ENCODE results near the gene PDCD4. TPM values are rescaled to one million over a fixed set of nuclear protein-coding genes. Genes with fewer than 3 reads are reported as not detected.

Gene PDCD4
- total and polyA plus RNA-seq, 2 of the 13 experiments (the other 11 are each of a cell fraction or from before 2014, with no cell fraction given): 22.8 to 56.2 TPM

DNA sequence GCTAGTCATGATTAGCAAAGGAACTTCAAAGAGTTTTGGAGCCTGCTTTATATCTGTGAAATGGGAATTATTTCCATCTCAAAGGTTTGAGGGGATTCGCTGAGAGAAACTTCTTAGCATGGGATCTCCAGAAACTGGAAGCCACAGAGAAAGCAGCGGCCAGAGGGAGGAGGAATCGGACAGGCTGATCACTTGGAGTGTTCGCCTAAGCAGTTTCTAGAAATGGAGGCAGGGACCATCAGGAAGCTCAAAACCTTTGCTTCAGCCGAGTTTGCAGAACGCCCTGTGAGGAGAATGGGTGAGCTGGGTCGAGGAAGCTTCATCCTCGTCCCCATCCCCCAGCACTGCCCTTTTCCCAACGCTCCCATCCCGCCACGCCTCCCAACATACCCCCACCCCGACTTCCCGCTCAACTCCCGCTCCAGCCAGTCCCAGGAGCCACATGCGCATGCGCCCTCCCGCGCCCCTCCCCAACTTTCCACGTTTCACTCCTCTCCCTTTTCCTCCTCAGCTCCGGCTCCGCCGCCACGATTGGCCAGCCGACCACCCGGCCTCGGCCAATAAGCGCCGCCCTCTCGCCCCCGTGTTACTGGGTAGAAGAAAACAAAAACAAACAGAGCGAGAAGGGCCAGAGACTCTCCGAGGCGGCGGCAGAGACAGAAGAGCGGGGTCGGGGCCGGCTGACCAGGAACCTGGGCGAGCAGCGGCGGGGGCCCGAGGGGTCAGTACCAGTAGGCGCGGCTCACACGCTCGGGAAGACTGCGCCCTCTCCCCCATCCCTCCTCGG is at the start of gene PDCD4 (continued):
- peak; percentile 48 for TF ChIP-seq SAP130 (CRISPR knock-in tag; IDR thresholded peaks at IDR 0.05; ENCODE audit: low read depth)
- TF ChIP-seq, protein P1, sequence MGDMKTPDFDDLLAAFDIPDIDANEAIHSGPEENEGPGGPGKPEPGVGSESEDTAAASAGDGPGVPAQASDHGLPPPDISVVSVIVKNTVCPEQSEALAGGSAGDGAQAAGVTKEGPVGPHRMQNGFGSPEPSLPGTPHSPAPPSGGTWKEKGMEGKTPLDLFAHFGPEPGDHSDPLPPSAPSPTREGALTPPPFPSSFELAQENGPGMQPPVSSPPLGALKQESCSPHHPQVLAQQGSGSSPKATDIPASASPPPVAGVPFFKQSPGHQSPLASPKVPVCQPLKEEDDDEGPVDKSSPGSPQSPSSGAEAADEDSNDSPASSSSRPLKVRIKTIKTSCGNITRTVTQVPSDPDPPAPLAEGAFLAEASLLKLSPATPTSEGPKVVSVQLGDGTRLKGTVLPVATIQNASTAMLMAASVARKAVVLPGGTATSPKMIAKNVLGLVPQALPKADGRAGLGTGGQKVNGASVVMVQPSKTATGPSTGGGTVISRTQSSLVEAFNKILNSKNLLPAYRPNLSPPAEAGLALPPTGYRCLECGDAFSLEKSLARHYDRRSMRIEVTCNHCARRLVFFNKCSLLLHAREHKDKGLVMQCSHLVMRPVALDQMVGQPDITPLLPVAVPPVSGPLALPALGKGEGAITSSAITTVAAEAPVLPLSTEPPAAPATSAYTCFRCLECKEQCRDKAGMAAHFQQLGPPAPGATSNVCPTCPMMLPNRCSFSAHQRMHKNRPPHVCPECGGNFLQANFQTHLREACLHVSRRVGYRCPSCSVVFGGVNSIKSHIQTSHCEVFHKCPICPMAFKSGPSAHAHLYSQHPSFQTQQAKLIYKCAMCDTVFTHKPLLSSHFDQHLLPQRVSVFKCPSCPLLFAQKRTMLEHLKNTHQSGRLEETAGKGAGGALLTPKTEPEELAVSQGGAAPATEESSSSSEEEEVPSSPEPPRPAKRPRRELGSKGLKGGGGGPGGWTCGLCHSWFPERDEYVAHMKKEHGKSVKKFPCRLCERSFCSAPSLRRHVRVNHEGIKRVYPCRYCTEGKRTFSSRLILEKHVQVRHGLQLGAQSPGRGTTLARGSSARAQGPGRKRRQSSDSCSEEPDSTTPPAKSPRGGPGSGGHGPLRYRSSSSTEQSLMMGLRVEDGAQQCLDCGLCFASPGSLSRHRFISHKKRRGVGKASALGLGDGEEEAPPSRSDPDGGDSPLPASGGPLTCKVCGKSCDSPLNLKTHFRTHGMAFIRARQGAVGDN (CRISPR knock-in tag; IDR thresholded peaks at IDR 0.05): peak; percentile 85
- no peak for TF ChIP-seq ADNP (CRISPR knock-in tag; IDR thresholded peaks at IDR 0.05)
- peak; percentile 38; the same call in 1 of the 2 replicates for TF ChIP-seq GATAD1 (CRISPR knock-in tag; IDR thresholded peaks at IDR 0.05)
- TF ChIP-seq, protein P2, sequence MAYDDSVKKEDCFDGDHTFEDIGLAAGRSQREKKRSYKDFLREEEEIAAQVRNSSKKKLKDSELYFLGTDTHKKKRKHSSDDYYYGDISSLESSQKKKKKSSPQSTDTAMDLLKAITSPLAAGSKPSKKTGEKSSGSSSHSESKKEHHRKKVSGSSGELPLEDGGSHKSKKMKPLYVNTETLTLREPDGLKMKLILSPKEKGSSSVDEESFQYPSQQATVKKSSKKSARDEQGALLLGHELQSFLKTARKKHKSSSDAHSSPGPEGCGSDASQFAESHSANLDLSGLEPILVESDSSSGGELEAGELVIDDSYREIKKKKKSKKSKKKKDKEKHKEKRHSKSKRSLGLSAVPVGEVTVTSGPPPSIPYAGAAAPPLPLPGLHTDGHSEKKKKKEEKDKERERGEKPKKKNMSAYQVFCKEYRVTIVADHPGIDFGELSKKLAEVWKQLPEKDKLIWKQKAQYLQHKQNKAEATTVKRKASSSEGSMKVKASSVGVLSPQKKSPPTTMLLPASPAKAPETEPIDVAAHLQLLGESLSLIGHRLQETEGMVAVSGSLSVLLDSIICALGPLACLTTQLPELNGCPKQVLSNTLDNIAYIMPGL (CRISPR knock-in tag; IDR thresholded peaks at IDR 0.05; ENCODE audit: borderline replicate concordance in 1 of 2, low read depth in 1 of 2): 0 out of 4 replicates have a peak, but pooled peaks of 1 of the 2 experiments have one; percentile 8
- TF ChIP-seq, protein P3, sequence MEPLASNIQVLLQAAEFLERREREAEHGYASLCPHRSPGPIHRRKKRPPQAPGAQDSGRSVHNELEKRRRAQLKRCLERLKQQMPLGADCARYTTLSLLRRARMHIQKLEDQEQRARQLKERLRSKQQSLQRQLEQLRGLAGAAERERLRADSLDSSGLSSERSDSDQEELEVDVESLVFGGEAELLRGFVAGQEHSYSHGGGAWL (CRISPR knock-in tag; IDR thresholded peaks at IDR 0.05): 0 out of 2 replicates have a peak, but pooled peaks have one; percentile 2
- TF ChIP-seq, protein P4, sequence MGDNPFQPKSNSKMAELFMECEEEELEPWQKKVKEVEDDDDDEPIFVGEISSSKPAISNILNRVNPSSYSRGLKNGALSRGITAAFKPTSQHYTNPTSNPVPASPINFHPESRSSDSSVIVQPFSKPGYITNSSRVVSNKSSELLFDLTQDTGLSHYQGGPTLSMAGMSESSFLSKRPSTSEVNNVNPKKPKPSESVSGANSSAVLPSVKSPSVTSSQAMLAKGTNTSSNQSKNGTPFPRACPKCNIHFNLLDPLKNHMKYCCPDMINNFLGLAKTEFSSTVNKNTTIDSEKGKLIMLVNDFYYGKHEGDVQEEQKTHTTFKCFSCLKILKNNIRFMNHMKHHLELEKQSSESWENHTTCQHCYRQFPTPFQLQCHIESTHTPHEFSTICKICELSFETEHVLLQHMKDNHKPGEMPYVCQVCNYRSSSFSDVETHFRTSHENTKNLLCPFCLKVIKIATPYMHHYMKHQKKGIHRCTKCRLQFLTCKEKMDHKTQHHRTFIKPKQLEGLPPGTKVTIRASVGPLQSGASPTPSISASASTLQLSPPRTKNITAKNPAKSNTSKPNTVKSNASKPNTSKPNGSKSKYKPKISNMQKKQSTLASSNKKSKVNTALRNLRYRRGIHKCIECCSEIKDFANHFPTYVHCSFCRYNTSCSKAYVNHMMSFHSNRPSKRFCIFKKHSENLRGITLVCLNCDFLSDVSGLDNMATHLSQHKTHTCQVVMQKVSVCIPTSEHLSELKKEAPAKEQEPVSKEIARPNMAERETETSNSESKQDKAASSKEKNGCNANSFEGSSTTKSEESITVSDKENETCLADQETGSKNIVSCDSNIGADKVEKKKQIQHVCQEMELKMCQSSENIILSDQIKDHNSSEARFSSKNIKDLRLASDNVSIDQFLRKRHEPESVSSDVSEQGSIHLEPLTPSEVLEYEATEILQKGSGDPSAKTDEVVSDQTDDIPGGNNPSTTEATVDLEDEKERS (CRISPR knock-in tag; IDR thresholded peaks at IDR 0.05): no peak
- TF ChIP-seq JARID2 (CRISPR knock-in tag; IDR thresholded peaks at IDR 0.05; ENCODE audit: insufficient replicate concordance): no peak
- 0 out of 2 replicates have a peak, but pooled peaks have one; percentile 5 for TF ChIP-seq GATAD2A (CRISPR knock-in tag; IDR thresholded peaks at IDR 0.05)
- TF ChIP-seq, protein P5, sequence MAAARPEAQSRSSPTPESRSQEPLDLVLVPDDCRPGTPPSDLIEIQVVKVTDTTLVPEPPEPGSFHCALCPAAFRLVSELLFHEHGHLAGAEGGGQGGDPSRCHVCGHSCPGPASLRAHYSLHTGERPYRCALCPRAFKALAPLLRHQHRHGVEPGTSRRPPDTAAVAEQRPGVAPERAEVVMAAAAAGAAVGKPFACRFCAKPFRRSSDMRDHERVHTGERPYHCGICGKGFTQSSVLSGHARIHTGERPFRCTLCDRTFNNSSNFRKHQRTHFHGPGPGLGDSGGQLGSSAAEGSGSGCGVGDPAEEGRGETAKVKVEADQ (CRISPR knock-in tag; IDR thresholded peaks at IDR 0.05; ENCODE audit: borderline replicate concordance): no peak; the same call in 1 of the 2 replicates
- TF ChIP-seq, protein P6, sequence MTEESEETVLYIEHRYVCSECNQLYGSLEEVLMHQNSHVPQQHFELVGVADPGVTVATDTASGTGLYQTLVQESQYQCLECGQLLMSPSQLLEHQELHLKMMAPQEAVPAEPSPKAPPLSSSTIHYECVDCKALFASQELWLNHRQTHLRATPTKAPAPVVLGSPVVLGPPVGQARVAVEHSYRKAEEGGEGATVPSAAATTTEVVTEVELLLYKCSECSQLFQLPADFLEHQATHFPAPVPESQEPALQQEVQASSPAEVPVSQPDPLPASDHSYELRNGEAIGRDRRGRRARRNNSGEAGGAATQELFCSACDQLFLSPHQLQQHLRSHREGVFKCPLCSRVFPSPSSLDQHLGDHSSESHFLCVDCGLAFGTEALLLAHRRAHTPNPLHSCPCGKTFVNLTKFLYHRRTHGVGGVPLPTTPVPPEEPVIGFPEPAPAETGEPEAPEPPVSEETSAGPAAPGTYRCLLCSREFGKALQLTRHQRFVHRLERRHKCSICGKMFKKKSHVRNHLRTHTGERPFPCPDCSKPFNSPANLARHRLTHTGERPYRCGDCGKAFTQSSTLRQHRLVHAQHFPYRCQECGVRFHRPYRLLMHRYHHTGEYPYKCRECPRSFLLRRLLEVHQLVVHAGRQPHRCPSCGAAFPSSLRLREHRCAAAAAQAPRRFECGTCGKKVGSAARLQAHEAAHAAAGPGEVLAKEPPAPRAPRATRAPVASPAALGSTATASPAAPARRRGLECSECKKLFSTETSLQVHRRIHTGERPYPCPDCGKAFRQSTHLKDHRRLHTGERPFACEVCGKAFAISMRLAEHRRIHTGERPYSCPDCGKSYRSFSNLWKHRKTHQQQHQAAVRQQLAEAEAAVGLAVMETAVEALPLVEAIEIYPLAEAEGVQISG (CRISPR knock-in tag; IDR thresholded peaks at IDR 0.05): peak; percentile 44; the same call in 1 of the 2 replicates
- no peak for TF ChIP-seq TP53 (CRISPR knock-in tag; conservative IDR thresholded peaks at IDR 0.05)
